ENCODE measurements around the gene NEK11. TPM values are rescaled to one million over a fixed set of nuclear protein-coding genes. Genes with fewer than 3 reads are reported as not detected.

Gene NEK11
- total RNA-seq, 1 donor from 2014 or later, result 8.1 TPM

DNA sequence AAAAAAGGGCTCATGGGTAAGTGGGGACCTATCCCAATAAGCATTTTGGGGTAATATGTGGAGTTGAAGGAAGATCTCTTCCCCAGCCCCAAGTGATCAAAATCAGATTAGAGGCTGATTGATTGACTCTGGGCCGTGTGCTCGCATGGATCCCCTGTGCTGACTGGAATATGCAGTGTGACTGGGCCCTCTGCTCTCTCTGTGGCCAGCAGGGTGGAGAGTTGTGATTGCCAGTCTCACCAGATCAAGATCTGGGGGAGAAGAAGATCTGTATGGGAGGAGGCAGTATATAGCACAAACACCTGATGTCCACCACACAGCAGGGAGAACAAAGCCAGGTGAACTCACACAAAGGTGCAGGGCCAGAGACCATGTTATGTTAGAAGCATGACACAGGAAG, 363.7 kb downstream of the NEK11 start:
- Histone ChIP-seq H3K79me2 (ENCODE audit: low read depth) (no peaks in the 10 kb centered on the region), H3K4me1 (no peaks in the 10 kb centered on the region), H3K9me3 (ENCODE audit: low read depth) (no peaks in the 10 kb centered on the region), H4K20me1 (ENCODE audit: low read depth) (no peaks in the 10 kb centered on the region), H3K27ac (no peak overlapping the region), H2AFZ (replicated peaks) (no peak overlapping the region), H3K4me3 (no peak overlapping the region), H3K27me3 (no peaks in the 10 kb centered on the region), H3K4me2 (no peak overlapping the region), H3F3A (ENCODE audit: low read depth) (no peaks in the 10 kb centered on the region), H3K9ac (no peak overlapping the region), H3K36me3 (no peaks in the 10 kb centered on the region)
- H3K9me3 Mint-ChIP-seq, result no peaks in the 10 kb centered on the region
- peaks cover 7% of the 10 kb centered on the region for H3K36me3 Mint-ChIP-seq
- H3K27me3 Mint-ChIP-seq (ENCODE audit: insufficient read depth, low read depth), result no peaks in the 10 kb centered on the region
- DNase-seq (ENCODE audit: low spot score), result no peak
- no peak overlapping the region for H3K27ac Mint-ChIP-seq
- peaks cover 18% of the 10 kb centered on the region for H3K4me1 Mint-ChIP-seq
- TF ChIP-seq EZH2 (IDR thresholded peaks at IDR 0.05) (no peak), EZH2phosphoT487 (IDR thresholded peaks at IDR 0.05) (no peak)
- TF ChIP-seq, protein P1, sequence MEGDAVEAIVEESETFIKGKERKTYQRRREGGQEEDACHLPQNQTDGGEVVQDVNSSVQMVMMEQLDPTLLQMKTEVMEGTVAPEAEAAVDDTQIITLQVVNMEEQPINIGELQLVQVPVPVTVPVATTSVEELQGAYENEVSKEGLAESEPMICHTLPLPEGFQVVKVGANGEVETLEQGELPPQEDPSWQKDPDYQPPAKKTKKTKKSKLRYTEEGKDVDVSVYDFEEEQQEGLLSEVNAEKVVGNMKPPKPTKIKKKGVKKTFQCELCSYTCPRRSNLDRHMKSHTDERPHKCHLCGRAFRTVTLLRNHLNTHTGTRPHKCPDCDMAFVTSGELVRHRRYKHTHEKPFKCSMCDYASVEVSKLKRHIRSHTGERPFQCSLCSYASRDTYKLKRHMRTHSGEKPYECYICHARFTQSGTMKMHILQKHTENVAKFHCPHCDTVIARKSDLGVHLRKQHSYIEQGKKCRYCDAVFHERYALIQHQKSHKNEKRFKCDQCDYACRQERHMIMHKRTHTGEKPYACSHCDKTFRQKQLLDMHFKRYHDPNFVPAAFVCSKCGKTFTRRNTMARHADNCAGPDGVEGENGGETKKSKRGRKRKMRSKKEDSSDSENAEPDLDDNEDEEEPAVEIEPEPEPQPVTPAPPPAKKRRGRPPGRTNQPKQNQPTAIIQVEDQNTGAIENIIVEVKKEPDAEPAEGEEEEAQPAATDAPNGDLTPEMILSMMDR (IDR thresholded peaks at IDR 0.05), result no peak
- no peak overlapping the region for H3K4me3 Mint-ChIP-seq

DNA sequence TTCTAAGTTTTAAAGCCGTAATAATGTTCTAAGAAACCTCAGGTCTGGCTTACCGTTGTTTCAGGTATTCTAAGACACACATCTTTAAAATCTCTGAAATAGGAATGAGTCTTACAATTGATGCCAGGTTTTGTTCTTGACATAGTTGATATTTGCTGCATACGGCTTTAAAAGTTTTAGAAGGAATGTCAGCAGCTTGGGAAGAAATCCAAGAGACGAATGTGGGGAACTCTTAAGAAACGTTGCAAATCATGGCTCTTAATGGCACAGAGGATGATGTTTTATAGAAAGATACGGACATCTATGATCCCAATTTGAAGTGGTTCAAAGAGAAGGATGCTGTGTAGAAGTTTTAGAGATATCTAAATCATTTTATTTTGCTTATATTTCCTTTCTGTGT, 366.4 kb downstream of the NEK11 start:
- no peak for DNase-seq (ENCODE audit: low spot score)
- Histone ChIP-seq H3F3A (ENCODE audit: low read depth) (no peaks in the 10 kb centered on the region), H3K27ac (no peak overlapping the region), H3K4me2 (no peak overlapping the region), H3K36me3 (no peaks in the 10 kb centered on the region), H3K79me2 (ENCODE audit: low read depth) (no peaks in the 10 kb centered on the region), H3K9me3 (ENCODE audit: low read depth) (no peaks in the 10 kb centered on the region), H4K20me1 (ENCODE audit: low read depth) (no peaks in the 10 kb centered on the region), H3K27me3 (no peaks in the 10 kb centered on the region), H3K4me1 (no peaks in the 10 kb centered on the region), H3K4me3 (no peak overlapping the region), H3K9ac (no peak overlapping the region), H2AFZ (replicated peaks) (no peak overlapping the region)
- TF ChIP-seq EZH2 (IDR thresholded peaks at IDR 0.05), result no peak
- TF ChIP-seq EZH2phosphoT487 (IDR thresholded peaks at IDR 0.05), result no peak
- TF ChIP-seq, protein P1 (IDR thresholded peaks at IDR 0.05), result no peak
- Mint-ChIP-seq H3K36me3 (no peaks in the 10 kb centered on the region), H3K27me3 (ENCODE audit: insufficient read depth, low read depth) (no peaks in the 10 kb centered on the region), H3K27ac (no peak overlapping the region), H3K4me1 (peaks cover 20% of the 10 kb centered on the region), H3K9me3 (peaks cover 2% of the 10 kb centered on the region), H3K4me3 (no peak overlapping the region)

DNA sequence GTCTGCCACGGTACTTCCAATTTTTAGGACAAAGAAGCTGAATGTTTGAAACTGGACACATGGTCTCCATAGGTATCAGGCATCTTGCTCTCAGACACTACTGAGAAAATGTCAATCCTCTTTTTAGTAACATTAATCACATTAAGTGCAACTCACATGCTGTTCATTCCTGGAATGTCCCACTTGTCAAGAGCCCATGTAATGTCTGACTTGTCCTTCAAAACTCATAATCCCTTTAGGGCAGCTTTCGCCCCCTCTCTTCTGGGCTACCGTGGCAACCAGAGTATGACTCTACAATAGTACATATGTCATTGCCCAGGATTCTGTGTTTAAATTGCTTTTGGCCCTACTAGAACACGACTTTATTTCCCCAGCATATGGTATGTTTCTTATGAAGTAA, 367.2 kb downstream of the NEK11 start:
- H3K36me3 ChIP-seq, result no peaks in the 10 kb centered on the region
- Mint-ChIP-seq H3K4me1 (peaks cover 20% of the 10 kb centered on the region), H3K27me3 (ENCODE audit: insufficient read depth, low read depth) (no peaks in the 10 kb centered on the region), H3K4me3 (no peak overlapping the region), H3K9me3 (peaks cover 2% of the 10 kb centered on the region), H3K27ac (no peak overlapping the region), H3K36me3 (no peaks in the 10 kb centered on the region)
- no peaks in the 10 kb centered on the region for H4K20me1 ChIP-seq (ENCODE audit: low read depth)
- no peaks in the 10 kb centered on the region for H3K4me1 ChIP-seq
- no peaks in the 10 kb centered on the region for H3K79me2 ChIP-seq (ENCODE audit: low read depth)
- no peaks in the 10 kb centered on the region for H3K9me3 ChIP-seq (ENCODE audit: low read depth)
- no peak overlapping the region for H3K9ac ChIP-seq
- TF ChIP-seq EZH2phosphoT487 (IDR thresholded peaks at IDR 0.05) (no peak), EZH2 (IDR thresholded peaks at IDR 0.05) (no peak)
- TF ChIP-seq, protein P1 (IDR thresholded peaks at IDR 0.05), result no peak
- H3K27me3 ChIP-seq, result no peaks in the 10 kb centered on the region
- DNase-seq (ENCODE audit: low spot score), result no peak
- H2AFZ ChIP-seq (replicated peaks), result no peak overlapping the region
- no peak overlapping the region for H3K4me3 ChIP-seq
- no peak overlapping the region for H3K4me2 ChIP-seq
- no peaks in the 10 kb centered on the region for H3F3A ChIP-seq (ENCODE audit: low read depth)
- no peak overlapping the region for H3K27ac ChIP-seq
